ENCODE data around the gene DENND2A.
A peak's percentile ranks its signal among the peaks of the same experiment; 100 is the strongest.

Gene DENND2A

DNA sequence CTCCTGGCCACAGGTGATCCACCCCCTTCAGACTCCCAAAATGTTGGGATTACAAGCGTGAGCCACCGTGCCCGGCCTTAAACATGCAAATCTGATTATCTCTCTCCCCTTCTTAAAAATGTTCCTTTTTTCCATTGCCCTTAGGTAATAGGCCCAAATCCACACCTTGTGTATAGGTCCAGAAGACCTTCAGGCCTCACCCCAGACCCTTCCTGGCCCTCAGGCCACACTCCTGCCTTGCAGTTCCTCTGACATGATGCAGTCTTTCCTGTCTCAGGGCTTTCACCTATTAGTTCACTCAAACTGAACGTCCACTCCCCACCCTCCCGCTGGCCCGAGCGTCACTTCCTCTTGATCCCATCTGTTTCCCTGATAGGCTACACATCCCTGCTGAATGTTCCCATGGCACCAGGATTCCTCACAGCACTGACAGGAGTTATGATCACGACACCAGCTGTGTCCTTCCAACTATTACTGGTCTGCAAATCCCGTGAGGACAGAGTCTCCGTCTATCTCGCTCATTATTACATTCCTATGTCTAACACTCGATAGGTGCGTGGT lies 46.4 kb downstream of the DENND2A start:
- H3K27ac ChIP-seq, result no peak overlapping the region
- TF ChIP-seq, protein P1, sequence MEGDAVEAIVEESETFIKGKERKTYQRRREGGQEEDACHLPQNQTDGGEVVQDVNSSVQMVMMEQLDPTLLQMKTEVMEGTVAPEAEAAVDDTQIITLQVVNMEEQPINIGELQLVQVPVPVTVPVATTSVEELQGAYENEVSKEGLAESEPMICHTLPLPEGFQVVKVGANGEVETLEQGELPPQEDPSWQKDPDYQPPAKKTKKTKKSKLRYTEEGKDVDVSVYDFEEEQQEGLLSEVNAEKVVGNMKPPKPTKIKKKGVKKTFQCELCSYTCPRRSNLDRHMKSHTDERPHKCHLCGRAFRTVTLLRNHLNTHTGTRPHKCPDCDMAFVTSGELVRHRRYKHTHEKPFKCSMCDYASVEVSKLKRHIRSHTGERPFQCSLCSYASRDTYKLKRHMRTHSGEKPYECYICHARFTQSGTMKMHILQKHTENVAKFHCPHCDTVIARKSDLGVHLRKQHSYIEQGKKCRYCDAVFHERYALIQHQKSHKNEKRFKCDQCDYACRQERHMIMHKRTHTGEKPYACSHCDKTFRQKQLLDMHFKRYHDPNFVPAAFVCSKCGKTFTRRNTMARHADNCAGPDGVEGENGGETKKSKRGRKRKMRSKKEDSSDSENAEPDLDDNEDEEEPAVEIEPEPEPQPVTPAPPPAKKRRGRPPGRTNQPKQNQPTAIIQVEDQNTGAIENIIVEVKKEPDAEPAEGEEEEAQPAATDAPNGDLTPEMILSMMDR (conservative IDR thresholded peaks at IDR 0.05; ENCODE audit: low read depth), result no peak
- no peak for DNase-seq (ENCODE audit: low spot score)
- POLR2A ChIA-PET (ENCODE audit: low non-redundant PET), result no interaction called here
- CTCF ChIA-PET, result no interaction called here

DNA sequence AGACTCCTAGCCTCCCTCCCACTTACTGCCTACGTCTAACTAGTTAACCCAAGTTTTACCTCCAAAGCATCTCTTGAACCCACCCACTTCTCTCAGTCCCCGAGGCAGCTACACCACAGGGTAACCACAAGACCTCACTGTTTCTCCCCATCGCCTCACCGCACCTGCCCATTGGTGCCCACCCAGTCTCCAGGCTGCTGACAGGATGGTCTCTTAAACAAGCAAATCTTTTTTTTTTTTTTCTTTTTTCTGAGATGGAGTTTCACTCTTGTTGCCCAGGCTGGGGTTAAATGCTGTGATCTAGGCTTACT lies 47.0 kb downstream of the DENND2A start:
- ChIA-PET CTCF (no interaction called here), POLR2A (ENCODE audit: low non-redundant PET) (no interaction called here)
- no peak for DNase-seq (ENCODE audit: low spot score)
- H3K27ac ChIP-seq, result no peak overlapping the region
- TF ChIP-seq, protein P1 (conservative IDR thresholded peaks at IDR 0.05; ENCODE audit: low read depth), result no peak

DNA sequence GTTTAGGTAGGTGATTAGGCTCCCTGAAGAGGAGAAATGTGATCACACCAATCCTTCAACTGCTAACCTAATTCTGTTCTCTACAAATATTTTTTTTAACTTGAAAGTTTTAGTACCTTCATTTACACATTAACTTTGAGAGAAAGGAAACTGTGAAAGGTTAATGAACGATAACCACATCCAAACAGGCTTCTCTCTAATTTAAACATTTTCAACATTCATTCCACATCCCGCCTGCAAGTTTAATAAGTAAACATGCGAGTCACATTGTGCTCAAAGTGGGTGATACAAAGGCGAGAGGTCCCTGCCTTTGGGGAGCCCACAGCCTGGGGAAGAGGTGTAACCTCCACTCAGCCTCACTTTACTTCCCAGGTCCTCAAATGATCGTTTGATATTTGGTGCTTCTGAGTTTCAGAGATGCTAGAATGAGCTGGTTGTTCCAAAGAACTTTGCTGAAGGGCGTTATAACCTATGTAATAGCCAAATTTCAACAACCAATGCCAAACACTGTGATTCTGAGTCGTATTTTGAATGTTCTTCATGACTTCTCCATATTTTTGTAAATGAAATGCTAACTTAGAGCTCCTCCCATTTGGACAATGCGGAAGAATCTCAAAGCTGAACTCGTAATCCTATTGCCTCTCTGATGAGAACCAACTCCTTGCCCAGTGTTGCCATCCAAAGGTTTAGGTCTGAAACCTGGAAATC lies 47.5 kb downstream of the DENND2A start:
- TF ChIP-seq, protein P1 (conservative IDR thresholded peaks at IDR 0.05; ENCODE audit: low read depth), result no peak
- ChIA-PET CTCF (no interaction called here), POLR2A (ENCODE audit: low non-redundant PET) (no interaction called here)
- H3K27ac ChIP-seq, result no peak overlapping the region
- DNase-seq (ENCODE audit: low spot score), result no peak

DNA sequence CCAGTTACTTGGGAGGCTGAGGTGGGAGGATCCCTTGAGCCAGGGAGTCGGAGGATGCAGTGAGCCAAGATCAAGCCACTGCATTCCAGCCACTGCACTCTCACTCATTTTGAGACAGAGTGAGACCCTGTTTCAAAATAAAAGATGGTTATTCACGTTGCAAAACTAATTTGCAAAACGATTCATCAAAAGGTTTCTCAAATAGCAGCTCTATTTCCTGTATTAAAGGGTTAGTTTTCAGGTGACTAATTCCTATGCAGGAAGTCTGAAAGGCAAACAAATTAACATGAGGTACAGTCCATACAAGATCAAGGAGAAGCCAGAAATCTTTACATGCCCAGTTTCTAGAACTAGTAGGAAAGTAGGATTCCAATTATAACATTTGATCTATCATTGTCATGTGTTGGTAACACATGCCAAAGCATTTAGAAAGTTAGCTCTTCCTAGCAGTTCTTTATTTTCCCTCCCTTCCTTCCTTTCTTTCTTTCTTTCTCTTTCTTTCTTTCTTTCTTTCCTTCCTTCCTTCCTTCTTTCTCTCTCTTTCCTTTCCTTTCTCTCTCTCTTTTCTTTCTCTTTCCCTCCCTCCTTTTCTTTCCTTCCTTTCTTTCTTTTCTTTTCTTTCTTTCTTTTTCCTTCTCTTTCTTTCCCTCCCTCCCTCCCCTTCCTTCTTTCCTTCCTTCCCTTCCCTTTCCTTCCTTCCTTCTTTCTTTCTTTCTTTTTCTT lies 49.3 kb downstream of the DENND2A start:
- ChIA-PET POLR2A (ENCODE audit: low non-redundant PET) (no interaction called here), CTCF (interaction anchor here (0.5 to 0.6 kb wide), 2 partner anchors 44 to 69 kb away, joined by 3 read pairs; no protein-coding TSS in a partner anchor)
- no peak overlapping the region for H3K27ac ChIP-seq
- DNase-seq (ENCODE audit: low spot score), result peak; percentile 4
- TF ChIP-seq, protein P1 (conservative IDR thresholded peaks at IDR 0.05; ENCODE audit: low read depth), result no peak

DNA sequence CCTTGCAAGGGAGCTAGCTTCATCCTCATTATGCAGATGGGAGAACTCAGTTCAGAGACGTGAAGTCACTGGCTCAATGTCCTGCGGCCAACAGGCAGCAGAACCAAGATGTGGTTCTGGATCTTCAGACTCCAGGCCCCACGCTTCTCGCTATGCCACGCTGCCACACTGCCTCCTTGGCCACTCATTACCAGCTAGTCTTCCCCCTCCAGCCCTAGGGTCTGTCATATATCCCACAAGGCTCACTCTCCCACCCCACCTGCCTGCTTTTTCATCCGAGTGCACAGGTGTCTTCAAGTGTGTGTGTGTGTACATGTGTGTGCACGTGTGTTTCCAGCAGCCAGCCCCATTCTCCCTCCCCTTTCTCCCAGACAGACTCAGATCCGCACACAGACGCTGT lies 53.4 kb downstream of the DENND2A start:
- no peak overlapping the region for H3K27ac ChIP-seq

DNA sequence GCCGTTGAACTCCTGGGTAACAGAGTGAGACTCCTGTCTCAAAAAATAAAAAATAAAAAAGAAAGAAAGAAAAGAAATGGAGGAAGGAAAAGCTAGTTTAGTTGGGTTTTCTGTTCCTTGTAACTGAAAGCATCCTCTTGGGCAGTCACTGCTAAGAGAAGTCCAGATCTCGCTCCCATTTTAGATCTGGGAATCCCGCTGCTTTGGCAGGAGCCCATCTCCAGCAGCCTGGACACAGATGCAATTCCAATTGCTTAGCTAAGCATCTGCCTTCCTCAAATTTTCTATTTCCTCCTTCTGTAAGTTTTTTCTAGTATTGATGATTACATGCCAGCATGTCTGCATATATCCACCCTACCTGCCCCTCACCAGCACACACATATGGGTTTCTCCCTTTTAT lies 54.1 kb downstream of the DENND2A start:
- TF ChIP-seq, protein P1 (conservative IDR thresholded peaks at IDR 0.05; ENCODE audit: low read depth), result no peak
- POLR2A ChIA-PET (ENCODE audit: low non-redundant PET), result no interaction called here

More for the DNA sequence above, 53.4 kb downstream of the DENND2A start:
- CTCF ChIA-PET, result no interaction called here
- TF ChIP-seq, protein P1 (conservative IDR thresholded peaks at IDR 0.05; ENCODE audit: low read depth), result no peak
- no peak for DNase-seq (ENCODE audit: low spot score)
- POLR2A ChIA-PET (ENCODE audit: low non-redundant PET), result no interaction called here

More for the DNA sequence above, 54.1 kb downstream of the DENND2A start:
- no peak overlapping the region for H3K27ac ChIP-seq
- CTCF ChIA-PET, result interaction anchor here (1.3 kb wide), 1 partner anchor 69 kb away, joined by 5 read pairs; no protein-coding TSS in a partner anchor
- no peak for DNase-seq (ENCODE audit: low spot score)

Measured in RWPE1 (cell line).